Right ventricle myocardium inferior (tissue), 1 donor: ENCODE results near the gene HOXC4. TPM values are rescaled to one million over a fixed set of nuclear protein-coding genes. Genes with fewer than 3 reads are reported as not detected.

ENCODE experiments used
- ATAC-seq: fragments of 200-7000 bp; cut with Tn5 transposase; one replicate; pipeline ENCODE4 v1.9.1; 2020; ENCODE audit warnings: mild to moderate bottlenecking, moderate library complexity
- DNase-seq: peaks from one replicate; pipeline ENCODE4 v3.0.0; 2021; ENCODE audit errors: missing footprints
- intact Hi-C: fragments of 100-400 bp; cut with DNase I; formaldehyde crosslinking; loops from one replicate; pipeline ENCODE4 v1.11.0; 2022
- total RNA-seq: library from RNA; stranded (reverse); fragmentation: NEBNext Ultra II Directional; extraction: Animal tissue kit (Norgen Biotek cat#: 25700); gene quantifications from one replicate; pipeline ENCODE4 v1.2.1, GENCODE V29; 2021
- donor health status: DM: no; HTN: yes; CAD: no; lungs with severe emphysema.

Gene HOXC4
- total RNA-seq, 1 donor from 2014 or later: not detected

DNA sequence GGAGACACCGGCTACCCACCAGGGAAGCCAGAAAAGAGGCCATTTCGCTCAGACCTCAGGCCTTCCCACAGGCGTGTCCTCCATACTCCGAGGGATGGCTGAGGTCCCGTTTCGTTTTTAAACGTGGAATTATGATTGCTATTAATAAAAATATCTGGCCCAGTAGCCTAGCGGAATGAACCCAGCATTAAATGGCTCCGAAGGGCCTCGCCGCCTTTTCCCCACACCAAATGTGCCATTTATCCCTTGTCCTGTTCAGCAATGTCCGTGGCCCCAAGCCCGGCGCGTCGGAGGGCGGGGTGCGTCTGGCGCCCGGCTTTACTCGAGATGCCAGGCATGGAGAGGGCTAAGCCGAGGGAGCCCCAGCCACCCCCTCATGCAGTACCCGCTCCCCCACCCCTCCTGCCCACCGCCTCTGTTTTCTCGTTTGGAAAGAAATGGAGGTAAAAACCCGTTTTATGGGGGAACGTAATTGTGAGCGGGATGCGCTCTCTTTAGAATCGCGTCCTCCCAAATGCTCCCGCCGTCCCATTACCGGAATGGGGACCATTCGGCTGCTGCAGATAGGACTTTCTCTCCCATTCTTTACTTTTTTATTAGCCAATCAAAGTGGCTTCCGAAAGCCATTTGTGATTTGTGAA lies 39.1 kb upstream of the HOXC4 start:
- DNase-seq: no peak
- intact Hi-C loops: no loop called here
- no peak for ATAC-seq

DNA sequence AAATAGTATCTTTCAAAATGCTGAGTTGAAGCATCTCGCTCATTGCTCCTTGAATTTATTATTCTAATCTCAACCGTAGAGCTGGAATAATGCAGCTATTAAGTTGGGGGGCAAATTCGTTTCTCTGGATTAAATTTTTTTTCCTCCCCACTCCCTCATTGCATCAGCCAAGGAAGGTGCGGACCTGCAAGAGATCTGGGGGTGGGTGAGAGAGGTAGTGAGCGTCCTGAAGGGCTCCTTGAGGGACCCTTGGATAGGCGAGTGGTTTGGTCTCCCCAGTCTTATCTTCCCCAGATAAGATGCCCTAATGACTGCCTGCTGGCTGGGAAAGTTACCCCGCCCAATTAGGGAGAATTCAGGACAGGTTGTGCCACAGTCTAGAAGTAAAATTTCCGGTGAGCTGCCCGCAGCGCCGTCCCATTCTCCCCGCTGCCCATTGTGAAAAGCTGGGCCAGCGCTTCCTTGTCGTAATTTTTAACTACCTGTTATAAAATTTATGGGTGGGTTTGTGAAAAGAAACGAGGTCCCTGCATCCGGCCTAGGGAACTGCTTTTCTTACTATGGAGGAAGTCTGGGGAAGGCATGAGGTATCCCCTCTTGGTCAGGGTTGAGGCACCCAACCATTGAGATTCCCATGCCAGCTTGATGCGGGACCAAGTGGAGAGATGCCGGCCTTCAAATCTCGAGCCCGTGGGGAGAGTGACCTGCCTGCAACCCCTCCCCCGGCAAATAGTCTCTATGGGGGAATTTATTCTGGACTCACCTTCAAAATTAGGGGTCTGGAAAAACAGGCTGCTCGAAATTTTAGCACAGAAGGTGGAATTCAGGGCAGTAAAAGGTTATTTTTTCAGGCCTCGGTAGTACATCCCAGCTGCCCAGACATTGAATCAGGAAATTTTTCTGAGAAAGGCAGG lies 38.4 kb upstream of the HOXC4 start:
- intact Hi-C loops: no loop called here
- DNase-seq: no peak
- ATAC-seq: no peak

DNA sequence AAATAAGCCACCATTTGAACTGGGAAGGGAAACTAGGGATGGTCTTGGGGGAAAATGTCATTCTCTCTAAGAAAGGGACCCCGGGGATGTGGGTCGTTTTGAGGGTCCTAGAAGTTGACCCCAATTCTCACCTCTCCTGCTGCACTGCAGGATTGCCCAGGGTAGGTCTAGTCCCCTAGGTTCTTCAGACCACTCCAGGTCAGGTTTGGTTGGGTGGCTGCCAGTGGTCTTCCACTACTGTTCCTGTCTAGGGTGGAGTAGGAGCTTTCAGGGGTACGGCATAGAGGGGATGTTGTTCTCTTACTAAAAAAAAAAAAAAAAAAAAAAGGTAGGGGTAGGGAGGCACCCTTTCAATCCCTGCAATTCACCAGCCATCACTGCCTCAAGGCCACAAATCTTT lies 37.6 kb upstream of the HOXC4 start:
- intact Hi-C loops: no loop called here
- no peak for DNase-seq
- ATAC-seq: no peak

DNA sequence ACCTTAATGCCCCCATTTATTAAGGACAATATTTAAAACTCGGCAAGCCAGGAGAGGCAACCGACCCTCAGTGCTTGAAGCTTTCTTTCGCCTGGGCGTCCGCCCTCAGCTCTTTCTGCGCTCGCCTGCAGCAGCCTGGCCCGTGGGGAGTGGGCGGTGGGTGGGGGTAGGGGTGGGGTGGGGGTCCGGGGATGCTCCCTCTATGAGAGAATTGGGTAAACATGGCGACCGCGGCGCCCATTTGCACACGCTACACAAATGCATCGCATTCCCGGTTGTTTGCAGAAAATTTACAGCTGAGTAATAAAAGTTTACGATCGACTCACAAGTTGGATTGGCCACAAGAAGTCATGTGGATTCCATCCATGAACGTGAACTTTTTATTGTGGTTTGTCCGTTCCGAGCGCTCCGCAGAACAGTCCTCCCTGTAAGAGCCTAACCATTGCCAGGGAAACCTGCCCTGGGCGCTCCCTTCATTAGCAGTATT lies 37.1 kb upstream of the HOXC4 start:
- no peak for DNase-seq
- intact Hi-C loops: no loop called here

DNA sequence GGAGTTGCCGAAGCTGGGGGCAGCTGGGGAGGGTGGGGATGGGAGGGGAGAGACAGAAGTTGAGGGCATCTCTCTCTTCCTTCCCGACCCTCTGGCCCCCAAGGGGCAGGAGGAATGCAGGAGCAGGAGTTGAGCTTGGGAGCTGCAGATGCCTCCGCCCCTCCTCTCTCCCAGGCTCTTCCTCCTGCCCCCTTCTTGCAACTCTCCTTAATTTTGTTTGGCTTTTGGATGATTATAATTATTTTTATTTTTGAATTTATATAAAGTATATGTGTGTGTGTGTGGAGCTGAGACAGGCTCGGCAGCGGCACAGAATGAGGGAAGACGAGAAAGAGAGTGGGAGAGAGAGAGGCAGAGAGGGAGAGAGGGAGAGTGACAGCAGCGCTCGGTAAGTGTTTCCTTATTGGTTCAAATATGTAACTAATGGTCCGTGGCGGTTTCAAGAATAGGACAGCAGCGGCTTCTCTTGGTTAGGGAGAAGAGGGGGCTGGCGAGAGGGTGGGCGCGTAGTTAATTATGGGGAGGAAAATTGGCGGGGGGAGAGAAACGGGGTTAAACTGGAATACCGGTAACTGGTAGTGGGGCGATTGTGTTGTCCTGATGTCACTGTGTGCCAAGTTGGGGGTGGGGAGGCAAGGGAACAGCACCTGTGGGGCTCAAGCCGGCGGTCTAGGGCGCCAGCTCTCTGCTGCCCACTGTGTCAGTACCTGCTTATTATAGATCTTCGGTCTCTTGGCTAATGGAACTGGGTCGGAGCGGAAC lies 36.4 kb upstream of the HOXC4 start:
- ATAC-seq (peak; percentile 37), DNase-seq (no peak)
- intact Hi-C loops: no loop called here

More for the DNA sequence above, 37.1 kb upstream of the HOXC4 start:
- ATAC-seq: no peak

DNA sequence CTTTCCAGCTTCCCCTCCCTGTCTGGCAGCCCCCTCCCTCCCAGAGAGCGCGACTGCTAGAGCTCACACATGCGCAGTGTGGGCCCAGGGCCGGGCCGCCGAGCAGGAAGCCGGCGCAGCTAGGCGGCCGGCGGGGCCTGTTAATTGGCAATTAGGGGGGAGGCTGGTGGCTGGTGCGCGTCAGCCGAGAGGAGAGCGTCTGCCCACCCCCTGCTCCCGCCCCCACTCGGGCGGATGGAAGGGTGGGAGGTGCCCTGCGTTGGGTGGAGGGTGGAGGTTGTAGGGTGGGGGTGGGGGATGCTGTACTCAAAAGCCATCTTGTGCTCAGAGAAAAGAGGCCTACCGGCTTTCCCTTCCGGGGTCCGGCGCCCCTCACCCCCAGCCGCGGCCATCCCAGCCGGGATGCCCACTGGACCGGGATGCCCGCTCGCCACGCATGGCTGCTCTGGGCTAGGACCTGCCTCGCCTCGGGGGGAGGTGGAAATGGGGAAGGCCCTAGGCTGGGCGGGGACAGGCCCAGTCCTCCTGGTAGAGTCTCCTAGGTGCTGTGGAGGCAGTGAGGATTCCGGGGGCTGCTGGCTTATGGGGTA lies 35.7 kb upstream of the HOXC4 start:
- ATAC-seq (peak; percentile 82), DNase-seq (peak; percentile 82)
- intact Hi-C loops: no loop called here

DNA sequence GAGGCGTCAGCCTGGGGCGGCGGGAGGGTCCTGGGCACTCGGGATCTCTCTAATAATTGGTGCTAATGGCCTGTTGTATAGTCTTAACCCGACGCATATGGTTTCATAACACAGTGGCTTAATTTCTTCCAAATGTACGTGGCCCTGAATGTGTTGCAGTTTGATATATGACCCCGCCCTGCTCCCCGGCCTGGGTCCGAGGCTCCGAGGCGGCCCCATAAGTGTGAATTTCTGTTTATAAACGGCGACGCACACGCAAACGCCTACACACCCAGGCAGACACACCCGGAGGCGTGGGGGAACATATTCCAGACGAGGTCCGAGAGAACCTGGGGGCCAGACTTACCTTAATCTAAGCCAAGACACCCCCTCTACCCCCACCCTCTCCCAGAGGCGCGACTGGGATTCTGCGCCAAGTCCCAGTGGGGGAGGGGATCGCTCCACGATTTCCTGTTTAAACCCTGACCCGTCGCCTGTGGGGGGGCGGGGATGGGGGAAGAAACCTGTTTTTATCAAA lies 35.1 kb upstream of the HOXC4 start:
- no peak for DNase-seq
- intact Hi-C loops: no loop called here
- no peak for ATAC-seq

DNA sequence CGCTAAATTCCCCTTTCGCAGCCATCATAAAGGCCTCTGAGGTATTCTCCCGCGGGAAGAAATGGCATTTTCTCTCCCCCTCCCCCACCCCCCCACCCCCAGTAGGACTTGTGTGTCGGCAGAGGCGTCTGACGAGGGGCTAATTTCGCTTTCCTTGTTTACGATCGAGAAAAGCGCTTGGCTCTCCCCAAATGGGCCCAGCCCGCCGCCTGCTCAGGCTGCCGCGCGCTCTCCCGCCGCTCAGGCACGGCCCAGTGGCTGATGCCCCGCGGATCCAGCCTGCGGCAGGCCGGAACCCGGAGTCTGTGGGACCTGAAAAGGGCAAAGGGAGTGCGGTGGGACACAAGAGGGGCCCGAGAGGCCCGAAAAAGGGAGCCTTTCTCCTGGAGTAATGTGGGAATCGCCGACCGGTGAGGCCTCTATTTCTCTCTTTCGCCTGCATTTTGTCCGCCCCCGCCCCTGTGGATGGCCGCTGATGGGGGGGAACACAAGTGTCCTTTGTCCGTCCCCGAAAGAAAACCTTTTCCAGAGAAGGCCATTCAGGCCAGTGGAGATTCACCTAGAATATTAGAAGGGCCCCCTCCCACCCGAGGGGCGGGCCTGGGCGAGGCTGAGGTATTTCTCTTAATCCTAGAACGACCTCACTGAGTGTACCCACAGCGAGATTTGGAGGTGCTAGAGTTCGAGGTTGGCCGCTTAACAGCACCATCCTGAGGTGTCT lies 34.4 kb upstream of the HOXC4 start:
- no peak for DNase-seq
- ATAC-seq: no peak
- intact Hi-C loops: no loop called here

DNA sequence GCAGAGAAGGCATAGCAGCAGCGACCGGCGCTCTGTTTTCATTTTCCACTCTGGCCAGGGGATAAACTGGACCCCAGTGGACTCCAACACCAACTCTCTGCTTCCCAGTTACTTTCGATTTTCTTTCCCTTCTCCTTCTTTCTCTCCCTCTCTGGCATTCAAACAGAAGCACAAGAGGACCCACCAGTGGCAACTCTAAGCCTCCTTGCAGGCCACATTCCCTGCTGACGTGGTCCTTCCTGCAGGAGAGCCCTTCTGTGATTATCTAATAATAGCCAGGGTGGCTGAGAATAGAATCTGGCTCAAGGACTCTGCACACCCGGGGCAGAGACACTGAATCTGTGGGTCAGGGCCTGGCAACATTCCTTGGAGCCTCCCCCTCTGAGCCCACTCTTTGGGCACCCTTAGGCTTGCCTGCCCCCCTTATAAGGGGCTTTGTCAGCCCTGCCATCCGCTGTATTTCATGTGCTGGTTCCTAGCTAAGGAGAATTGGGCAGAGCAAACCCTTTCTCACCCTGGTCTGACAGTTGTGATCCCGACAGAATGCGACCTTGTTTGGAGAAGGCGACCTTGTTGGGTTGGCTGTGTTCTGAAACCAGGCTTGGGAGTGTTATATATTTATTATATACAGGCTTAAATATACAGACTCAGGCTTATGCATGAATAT lies 33.6 kb upstream of the HOXC4 start:
- ATAC-seq (peak; percentile 77), DNase-seq (no peak)
- intact Hi-C loops: no loop called here

DNA sequence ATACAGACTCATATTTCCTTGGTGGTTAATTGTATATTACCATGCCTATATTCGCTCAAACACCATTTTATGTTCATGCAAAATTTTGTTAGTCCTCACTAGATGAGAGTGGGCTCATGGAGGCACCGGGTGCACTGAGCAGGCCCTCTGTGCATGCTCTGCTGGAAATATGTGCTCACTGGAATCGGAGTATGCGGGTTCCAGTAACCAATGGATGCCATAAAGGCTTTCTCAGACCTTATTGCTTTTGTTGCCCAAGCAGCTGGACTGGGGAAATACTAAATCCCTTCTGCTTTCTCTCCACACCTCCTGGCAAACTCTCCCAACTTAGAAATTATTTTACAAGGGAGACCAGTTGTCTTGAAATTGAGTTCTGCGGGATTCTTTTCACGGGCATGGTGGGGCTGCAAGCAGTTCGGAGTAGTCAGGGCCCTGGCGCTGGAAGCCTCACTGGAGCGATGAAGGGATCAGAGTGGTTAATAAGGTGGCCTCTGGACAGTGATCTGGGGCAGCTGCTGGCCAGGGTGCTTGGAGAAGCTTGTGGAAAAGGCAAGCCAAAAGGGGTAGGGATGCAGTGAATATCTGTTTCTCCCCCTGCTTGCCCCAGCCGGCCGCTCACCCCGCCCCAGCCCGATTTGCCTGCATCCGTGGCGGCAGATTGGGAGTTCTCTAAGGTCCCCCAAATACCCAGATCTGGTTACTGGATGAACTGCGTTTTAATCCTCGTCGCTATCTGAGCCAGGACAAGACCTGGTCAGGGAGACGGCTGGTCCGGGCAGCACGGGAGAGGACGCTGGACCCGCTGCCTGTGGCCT lies 32.8 kb upstream of the HOXC4 start:
- ATAC-seq (no peak), DNase-seq (no peak)
- intact Hi-C loops: no loop called here

DNA sequence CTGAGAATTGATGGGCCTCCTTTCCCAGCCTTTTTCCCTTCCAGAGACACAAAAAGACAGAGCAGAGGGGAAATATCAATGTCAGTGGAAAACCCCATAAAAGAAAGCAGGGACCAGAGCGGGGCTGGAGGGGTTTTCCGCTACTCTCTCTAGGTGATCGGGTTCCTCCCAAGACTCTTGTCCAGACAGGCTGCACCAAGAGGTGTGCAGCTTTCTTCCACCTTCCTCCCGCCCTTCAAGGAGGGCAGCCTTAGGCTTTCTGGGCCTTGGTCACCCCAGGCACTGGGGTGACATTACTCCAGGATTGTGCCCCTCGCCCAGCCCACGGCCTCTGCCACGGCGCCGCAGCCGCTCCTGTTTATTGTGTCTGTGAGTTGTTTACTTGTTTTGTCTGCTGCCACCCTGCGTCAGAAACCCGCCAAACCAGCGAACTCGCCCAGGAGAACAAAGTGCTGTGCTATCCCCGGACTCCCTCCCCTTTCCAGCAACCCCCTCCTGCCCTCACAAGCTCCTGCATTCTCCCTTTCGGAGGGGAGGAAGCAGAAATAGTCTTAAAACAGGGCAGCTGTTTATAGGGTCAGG lies 32.1 kb upstream of the HOXC4 start:
- intact Hi-C loops: no loop called here
- no peak for ATAC-seq
- no peak for DNase-seq

DNA sequence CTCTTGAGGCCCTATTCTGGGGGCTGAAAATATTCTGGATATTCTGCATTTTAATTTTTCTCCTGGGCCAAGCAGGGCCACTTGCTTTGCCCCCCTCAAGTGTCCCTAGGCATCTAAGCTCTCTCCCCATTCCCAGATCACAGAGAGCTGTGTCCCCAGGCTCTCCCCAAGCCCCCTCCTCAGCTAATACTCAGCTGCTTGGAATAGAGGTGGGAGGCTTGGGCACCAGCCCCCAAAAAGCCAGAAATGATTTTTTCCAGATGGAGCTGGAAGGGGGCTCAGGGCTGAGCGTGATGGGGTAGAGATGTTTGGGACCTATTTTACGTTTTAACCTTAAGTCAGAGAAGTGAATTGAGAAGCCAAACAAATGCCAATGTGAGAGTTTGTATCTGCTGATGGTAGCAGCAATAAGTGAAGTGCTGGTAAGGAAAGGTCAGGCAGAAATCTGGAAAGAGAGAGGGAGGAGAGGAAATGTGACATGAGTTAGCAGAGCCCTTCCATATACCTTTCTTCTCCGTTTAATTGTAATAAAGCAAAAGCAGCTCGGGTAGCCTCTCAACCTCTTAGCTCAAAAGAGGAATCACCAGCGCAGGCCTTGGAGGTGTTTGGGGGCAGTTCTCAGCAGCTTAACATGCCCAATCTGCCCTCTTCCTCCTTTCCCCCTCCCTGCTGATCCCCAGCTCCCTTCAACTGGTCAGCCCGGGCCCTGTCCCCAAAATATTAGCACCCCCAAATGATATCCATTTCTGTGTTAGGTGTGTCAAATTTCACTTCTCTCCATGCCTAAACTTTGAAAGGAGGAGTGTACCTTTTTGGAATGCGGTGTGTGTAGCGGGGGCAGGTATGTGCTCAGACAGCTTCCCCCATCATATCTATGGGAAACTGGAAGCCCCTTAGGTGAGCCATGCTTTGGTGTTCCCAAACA lies 30.4 kb upstream of the HOXC4 start:
- no peak for ATAC-seq
- DNase-seq: no peak
- intact Hi-C loops: no loop called here

DNA sequence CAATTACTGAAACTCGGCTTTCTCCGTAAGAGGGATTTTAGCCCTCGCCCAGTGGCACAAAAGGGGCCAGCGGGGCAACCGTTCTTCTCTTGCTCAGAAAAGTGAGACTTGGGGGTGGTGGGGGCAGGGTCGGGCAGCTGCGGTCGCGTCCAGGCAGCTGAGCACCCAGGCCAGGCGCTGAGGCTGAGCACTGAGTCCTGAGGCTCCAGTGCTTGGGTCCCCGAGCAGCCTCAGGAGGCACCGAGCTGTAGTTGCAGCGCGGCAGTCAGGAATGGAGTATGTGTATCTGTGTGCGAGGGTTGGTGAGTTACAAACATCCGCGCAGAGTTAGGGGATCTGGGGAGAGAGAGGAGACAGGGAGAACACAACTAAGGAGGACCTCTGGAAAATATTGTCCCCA lies 29.5 kb upstream of the HOXC4 start:
- no peak for DNase-seq
- ATAC-seq: no peak
- intact Hi-C loops: no loop called here

DNA sequence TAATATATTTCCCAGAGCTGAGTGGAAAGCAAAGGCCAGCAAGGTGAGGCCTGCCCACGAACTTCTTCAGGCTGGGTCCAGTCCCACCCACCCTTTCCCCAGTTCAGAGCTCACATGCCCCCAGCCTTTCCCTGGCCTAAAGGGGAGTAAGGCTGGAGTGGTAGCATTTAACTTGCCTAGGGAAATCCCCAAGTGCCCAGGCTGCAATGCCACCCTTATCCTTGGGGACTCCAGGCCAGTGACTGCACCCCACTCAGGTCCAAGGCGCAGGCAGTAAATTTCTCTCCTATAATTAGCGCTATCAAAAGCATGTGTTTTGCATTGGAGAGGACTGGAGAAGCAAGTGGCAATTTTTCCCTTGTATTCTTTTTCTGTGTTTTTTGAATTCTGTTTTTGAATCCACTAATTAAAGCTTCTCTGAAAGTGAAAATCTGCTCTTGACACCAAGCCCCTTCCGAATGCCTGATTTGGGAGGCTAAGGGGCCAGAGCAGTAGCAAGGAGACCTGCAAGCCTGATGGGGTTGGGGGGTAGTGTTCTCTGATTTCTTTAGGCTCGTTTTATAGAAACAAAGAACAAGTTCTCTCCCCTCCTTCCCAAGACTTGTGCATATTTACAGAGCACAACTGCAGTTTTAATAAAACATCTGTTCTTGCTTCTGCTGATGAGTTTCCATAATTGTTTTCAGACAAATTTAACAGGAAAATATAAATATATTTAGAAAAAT lies 28.9 kb upstream of the HOXC4 start:
- ATAC-seq: no peak
- DNase-seq: no peak
- intact Hi-C loops: no loop called here
